HUES48 (cell line): ENCODE measurements around the gene GSTA1.
"Not testable (repeated sequence)": the region's sequence is repeated elsewhere in the genome, so short reads cannot be mapped to it uniquely, and the experiment has no call there.

ENCODE experiments used
- H3K27ac ChIP-seq: one replicate; pipeline ENCODE4 v1.7.0; 2013; ENCODE audit warnings: low read depth, low read length, inconsistent platforms
- H3K27me3 ChIP-seq: 2 replicates; pipeline ENCODE4 v1.6.1; 2013; ENCODE audit warnings: mild to moderate bottlenecking, low read length; ENCODE audit not compliant: control insufficient read depth, insufficient read depth
- H3K36me3 ChIP-seq: 2 replicates; pipeline ENCODE4 v1.6.1; 2013; ENCODE audit warnings: low read length; ENCODE audit not compliant: control insufficient read depth, insufficient read depth
- H3K4me1 ChIP-seq: 2 replicates; pipeline ENCODE4 v1.6.1; 2013; ENCODE audit warnings: mild to moderate bottlenecking, low read length; ENCODE audit not compliant: control insufficient read depth, insufficient read depth
- H3K4me3 ChIP-seq: 2 replicates; pipeline ENCODE4 v1.5.1; 2013; ENCODE audit warnings: mild to moderate bottlenecking, low read depth, low read length
- H3K9ac ChIP-seq: 2 replicates; pipeline ENCODE4 v1.6.1; 2013; ENCODE audit warnings: mild to moderate bottlenecking, low read depth, low read length, moderate library complexity
- H3K9me3 ChIP-seq: 2 replicates; pipeline ENCODE4 v1.6.1; 2013; ENCODE audit warnings: low read length; ENCODE audit not compliant: control insufficient read depth, insufficient read depth

The GSTA1 gene

DNA sequence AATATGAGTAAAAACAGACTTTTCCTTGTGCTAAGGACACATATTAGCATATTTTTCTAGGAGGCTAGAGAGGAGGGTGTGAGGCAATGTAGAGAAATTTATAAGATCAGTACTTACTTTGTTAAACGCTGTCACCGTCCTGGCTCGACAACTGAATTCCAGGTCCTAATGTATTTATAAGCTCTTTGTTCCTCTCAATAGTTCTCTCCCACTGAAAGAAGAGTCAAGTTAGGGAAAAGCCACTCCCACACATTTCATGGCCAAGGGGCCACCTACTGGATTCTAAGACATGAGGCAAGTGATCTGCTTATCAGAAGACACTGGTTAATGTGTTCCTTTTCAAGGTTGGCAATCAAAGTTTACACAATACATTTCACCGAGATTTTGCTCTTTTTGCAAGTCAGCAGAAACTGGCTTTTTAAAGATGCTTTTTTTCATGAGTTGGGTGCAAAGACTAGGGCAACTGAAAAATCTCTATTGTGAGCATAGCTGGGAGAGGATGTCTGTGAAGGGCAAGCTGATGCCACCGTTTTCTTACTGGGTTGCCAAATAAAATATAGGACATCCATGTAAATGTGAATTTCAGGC is at the start of gene GSTA1:
GSTA1 (minus strand) TSS at position 149 of the 588 bp plus-strand sequence. CDS start 4,549 bp downstream, outside the sequence.
- H3K9me3 ChIP-seq, H3K36me3 ChIP-seq, H3K4me3 ChIP-seq, H3K4me1 ChIP-seq, H3K27ac ChIP-seq, H3K27me3 ChIP-seq, H3K9ac ChIP-seq: not testable (repeated sequence)

DNA sequence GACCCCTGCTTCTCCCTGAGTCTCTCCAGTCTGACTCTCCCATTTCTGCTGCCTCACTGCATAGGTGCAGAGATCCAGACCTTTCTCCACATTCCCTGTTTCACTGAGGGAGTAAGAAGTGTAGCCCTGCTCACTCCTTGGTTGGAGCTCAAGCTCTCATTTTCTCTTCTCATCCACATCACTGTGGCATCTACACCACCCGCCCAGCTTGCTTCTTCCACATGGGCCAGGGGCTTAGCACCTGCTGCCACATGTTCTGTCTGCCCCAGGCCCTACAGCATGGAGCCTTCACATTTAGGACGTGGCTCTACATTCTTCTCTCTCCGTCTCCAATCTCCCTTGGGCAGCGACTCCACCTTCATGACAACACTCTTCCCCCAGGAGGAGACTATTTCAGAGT is 45.5 kb upstream of the GSTA1 start:
- no peaks in the 10 kb centered on the region for H3K27me3 ChIP-seq
- no peak overlapping the region for H3K27ac ChIP-seq
- H3K9ac ChIP-seq: no peak overlapping the region
- no peaks in the 10 kb centered on the region for H3K4me1 ChIP-seq
- no peak overlapping the region for H3K4me3 ChIP-seq
- no peaks in the 10 kb centered on the region for H3K36me3 ChIP-seq
- H3K9me3 ChIP-seq: no peaks in the 10 kb centered on the region; the same call in 1 of the 2 replicates

DNA sequence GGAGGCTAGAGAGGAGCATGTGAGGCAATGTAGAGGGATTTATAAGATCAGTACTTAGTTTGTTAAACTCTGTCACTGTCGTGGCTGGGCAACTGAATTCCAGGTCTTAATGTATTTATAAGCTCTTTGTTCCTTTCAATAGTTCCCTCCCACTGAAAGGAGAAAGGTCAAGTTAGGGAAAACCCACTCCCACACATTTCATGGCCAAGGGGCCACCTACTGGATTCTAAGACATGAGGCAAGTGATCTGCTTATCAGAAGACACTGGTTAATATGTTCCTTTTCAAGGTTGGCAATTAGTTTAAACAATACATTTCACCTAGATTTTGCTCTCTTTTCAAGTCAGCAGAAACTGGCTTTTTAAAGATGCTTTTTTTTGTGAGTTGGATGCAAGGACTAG is 42.4 kb upstream of the GSTA1 start:
- Histone ChIP-seq H3K27ac (no peak overlapping the region), H3K4me1 (no peaks in the 10 kb centered on the region), H3K36me3 (no peaks in the 10 kb centered on the region), H3K27me3 (no peaks in the 10 kb centered on the region), H3K9ac (no peak overlapping the region), H3K4me3 (no peak overlapping the region), H3K9me3 (no peaks in the 10 kb centered on the region; the same call in 1 of the 2 replicates)

DNA sequence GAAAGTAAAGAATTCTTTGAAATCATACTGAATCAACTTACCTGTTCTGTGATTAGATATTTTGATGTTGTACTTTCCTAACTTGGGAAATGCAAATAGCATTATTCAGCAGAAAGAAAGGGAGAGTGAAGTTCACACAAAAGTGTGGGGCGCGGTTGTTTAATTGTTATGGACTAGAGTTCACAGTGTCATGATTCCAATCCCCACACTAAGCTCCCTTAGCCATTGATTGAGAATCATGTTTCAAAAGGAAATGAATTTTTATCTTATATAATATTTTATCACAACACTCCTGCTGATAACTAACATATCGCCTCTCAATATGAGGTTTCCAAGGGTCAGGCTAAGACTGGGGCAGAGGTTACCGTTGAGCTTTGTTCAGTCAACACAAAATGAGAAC is 40.0 kb upstream of the GSTA1 start:
- no peak overlapping the region for H3K4me3 ChIP-seq
- H3K27ac ChIP-seq: no peak overlapping the region
- no peaks in the 10 kb centered on the region for H3K27me3 ChIP-seq
- H3K9ac ChIP-seq: no peak overlapping the region
- no peaks in the 10 kb centered on the region for H3K36me3 ChIP-seq
- H3K4me1 ChIP-seq: no peaks in the 10 kb centered on the region
- no peaks in the 10 kb centered on the region; the same call in 1 of the 2 replicates for H3K9me3 ChIP-seq

DNA sequence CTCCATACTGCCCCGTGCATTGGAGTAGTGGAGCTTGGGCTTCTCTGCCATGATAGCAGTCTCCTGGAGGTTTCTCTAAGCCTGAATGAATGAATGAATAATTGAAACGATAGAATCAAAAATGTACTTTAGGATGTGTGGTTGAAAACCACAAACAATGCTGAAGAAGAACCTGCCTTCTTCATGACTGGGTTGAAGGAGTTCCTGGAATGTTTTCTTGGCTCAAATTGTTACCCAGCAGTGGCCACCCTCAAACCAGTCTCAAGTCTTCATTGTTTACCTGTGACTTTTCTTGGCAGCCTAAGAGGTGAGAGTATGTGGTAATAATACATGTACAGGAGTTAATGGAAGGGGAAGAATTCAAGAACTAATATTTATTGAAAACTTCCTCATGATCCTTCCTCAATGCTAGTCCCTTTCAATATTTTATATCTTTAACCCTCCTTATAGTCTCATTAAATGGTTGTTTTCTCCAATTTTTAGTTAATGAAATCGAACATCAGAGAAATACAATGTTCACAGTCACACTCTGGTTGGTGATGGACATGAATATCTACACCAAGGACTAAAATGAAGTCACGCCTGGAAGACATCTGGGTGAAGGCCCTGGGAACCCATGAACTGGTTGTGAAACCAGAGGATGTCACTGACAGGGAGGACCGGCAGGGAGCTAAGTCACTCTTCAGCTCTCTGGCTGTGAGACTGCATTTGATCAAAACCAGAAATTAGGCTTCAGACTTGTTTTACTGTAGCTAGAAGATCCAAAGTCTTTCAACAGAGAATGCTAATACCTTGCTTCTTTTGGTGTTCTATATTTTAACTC is 37.4 kb upstream of the GSTA1 start, which contains the start of gene GSTA5:
GSTA5 (minus strand) TSS at position 51 of the 823 bp plus-strand sequence.
- Histone ChIP-seq H3K4me1 (no peaks in the 10 kb centered on the region), H3K9me3 (no peaks in the 10 kb centered on the region), H3K36me3 (no peaks in the 10 kb centered on the region), H3K27ac (no peak within 1 kb of the TSS), H3K4me3 (no peak within 1 kb of the TSS), H3K9ac (no peak within 1 kb of the TSS), H3K27me3 (no peaks in the 10 kb centered on the region)

DNA sequence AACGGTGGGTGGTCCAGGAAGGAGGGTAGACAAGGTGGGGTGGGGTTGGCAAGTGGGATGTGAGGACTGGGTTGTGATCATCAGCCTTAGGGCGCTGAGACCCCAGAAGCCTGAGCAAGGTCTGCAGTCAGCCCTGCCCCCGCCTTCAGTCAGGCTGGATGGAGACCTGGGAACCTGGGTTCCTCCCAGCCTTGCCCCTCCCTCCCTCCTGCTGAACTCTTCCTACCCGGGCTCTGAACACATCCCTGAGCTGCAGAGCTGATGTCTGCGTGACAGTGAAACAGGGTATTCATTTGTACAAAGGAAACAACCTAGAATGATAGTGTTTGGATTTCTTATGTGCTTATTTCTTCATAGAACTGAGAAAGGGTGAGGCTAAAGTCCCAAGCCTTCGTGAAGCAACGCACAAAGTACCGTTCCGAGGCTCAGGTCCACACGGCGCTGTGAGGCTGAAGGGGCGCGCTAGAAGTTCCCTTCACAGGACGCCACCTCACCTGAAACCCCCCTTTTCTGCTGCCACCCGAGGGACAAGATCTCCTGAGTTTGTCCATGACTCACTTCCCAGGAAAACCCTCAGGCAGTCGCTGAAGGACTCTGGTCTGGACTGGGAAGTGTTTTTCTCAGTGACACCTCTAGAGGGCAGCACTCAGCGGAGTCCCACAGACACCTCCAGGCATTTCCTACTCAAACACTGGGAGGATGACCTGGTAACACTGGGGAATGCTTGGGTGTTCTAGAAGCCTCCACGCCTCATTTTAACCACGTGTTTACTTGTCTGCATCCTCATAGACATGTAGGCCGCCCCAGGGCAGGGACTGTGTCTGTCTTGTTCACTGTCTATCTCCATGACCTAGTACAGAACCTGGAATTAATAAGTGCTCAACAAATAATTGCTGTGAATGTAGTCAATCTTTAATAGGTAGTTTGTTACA is 35.8 kb upstream of the GSTA1 start:
- Histone ChIP-seq H3K4me3 (no peak overlapping the region), H3K27ac (no peak overlapping the region)

DNA sequence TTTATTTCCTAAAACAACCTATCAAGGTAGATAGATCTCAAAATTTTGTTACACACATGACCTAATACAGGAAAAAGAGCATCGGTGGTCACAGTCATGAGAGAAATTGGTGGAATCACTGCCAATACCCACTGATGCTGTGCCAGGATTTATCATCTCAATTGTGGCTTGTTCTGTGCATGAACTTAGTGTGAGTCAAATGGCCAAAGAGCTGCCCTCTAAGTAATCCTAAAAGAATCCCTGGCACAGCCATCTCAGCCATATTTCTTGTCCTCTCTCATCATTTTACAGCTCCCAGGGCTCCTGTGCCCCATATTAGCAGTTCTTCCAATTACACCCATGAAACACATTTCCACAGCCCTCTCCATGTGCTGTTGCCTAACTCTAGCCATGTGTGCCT is 30.9 kb upstream of the GSTA1 start:
- Histone ChIP-seq H3K36me3 (no peaks in the 10 kb centered on the region), H3K27me3 (no peaks in the 10 kb centered on the region), H3K9me3 (peaks cover under 1% of the 10 kb centered on the region; the same call in 1 of the 2 replicates), H3K27ac (no peak overlapping the region), H3K4me1 (no peaks in the 10 kb centered on the region), H3K4me3 (no peak overlapping the region), H3K9ac (no peak overlapping the region)

More for the DNA sequence above, 35.8 kb upstream of the GSTA1 start:
- Histone ChIP-seq H3K4me1 (no peaks in the 10 kb centered on the region), H3K27me3 (no peaks in the 10 kb centered on the region), H3K9me3 (no peaks in the 10 kb centered on the region), H3K9ac (no peak overlapping the region), H3K36me3 (no peaks in the 10 kb centered on the region)

DNA sequence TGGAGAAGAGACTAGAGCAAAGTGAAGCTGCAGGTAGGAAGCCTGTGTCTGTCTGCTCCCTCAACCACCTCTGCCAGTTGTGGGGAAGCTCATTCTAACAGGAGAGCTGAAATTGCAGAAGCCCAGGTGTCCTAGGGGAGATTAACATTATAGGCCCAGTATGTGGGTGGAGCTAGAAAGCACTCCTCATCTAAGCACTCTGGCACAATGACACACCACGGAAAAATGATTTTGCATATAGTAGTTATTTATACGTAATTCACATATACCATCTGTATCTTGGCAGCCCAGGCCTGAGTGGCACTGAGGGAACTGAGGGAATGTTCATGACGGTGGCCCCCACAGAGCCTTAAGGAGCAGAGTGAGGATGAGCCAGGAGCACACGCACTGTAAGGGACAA is 27.3 kb upstream of the GSTA1 start:
- H3K9me3 ChIP-seq, H3K9ac ChIP-seq, H3K27ac ChIP-seq: not testable (repeated sequence)

DNA sequence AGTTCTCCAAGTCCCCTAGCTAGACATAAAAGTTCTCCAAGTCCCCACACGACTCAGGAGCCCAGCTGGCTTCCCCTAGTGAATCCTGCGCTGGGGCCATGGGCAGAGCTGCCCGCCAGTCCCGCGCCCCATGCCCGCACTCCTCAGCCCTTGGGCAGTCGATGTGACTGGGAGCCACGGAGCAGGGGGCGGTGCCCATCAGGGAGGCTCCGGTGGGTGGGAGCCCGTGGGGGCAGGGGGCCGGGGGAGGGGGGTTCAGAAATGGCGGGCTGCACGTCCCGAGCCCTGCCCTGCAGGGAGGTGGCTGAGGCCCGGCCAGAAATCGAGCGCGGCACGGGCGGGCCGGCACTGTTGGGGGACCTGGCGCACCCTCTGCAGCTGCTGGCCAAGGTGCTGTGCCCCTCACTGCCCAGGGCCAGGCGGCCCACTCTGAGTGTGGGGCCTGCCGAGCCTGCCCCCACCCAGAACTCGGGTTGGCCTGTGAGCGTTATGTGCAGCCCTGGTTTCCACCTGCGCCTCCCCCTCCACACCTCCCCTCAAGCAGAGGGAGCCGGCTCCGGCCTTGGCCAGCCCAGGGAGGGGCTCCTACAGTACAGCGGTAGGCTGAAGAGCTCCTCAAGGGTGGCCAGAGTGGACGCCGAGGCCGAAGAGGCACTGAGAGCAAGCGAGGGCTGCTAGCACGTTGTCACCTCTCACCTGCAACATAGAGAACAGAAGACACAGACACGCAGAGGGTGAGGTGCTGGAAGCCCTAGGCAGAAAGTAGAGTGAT is 25.6 kb upstream of the GSTA1 start:
- no peaks in the 10 kb centered on the region for H3K36me3 ChIP-seq
- no peak overlapping the region for H3K4me3 ChIP-seq
- peaks cover 6% of the 10 kb centered on the region for H3K9me3 ChIP-seq
- no peak overlapping the region for H3K27ac ChIP-seq
- no peak overlapping the region for H3K9ac ChIP-seq
- H3K4me1 ChIP-seq: no peaks in the 10 kb centered on the region
- no peaks in the 10 kb centered on the region for H3K27me3 ChIP-seq

More for the DNA sequence above, 27.3 kb upstream of the GSTA1 start:
- H3K4me1 ChIP-seq, H3K27me3 ChIP-seq, H3K4me3 ChIP-seq, H3K36me3 ChIP-seq: not testable (repeated sequence)

DNA sequence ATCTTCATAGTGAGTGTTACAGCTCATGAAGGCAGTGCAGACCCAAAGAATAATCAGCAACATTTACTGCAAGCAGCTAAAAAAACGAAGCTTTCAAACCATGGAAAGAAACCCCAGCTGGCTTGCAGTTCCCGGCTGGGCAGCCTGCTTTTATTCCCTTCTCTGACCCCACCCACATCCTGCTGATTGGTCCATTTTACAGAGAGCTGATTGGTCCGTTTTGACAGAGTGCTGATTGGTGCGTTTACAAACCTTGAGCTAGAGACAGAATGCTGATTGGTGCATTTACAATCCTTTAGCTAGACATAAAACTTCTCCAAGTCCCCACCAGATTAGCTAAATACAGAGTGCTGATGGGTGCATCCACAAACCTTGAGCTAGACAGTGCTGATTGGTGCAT is 25.0 kb upstream of the GSTA1 start:
- H3K27ac ChIP-seq, H3K4me1 ChIP-seq, H3K9ac ChIP-seq, H3K4me3 ChIP-seq, H3K36me3 ChIP-seq, H3K27me3 ChIP-seq, H3K9me3 ChIP-seq: not testable (repeated sequence)
